ENCODE data around the gene ABCA1.

Gene ABCA1

GRCh38 chr9:104853159-104853558 is 74.8 kb downstream of the ABCA1 start:
- no peaks in the 10 kb centered on the region for H3K9me2 ChIP-seq (replicated peaks; ENCODE audit: insufficient read depth, low read length)
- H3K9ac ChIP-seq (ENCODE audit: low read length) = no peak overlapping the region
- no peaks in the 10 kb centered on the region for H4K20me1 ChIP-seq (ENCODE audit: low read depth, low read length)
- no peak overlapping the region for H3K4me2 ChIP-seq (ENCODE audit: low read depth, low read length, poor library complexity, severe bottlenecking)
- H3K79me2 ChIP-seq (ENCODE audit: insufficient read depth, low read length) = no peaks in the 10 kb centered on the region
- no peaks in the 10 kb centered on the region for H3F3A ChIP-seq (ENCODE audit: insufficient read depth)
- TF ChIP-seq CTCF (IDR thresholded peaks at IDR 0.05; ENCODE audit: insufficient read depth, low read length, poor library complexity, severe bottlenecking) (no peak), EZH2phosphoT487 (conservative IDR thresholded peaks at IDR 0.05; ENCODE audit: low read length) (no peak)
- H3K27me3 ChIP-seq (ENCODE audit: low read length) = no peaks in the 10 kb centered on the region
- no peaks in the 10 kb centered on the region for H3K36me3 ChIP-seq (ENCODE audit: low read length)
- H3K9me3 ChIP-seq (ENCODE audit: insufficient read depth, low read length) = no peaks in the 10 kb centered on the region
- H3K27ac ChIP-seq (ENCODE audit: low read depth, low read length) = no peak overlapping the region
- H2AFZ ChIP-seq (ENCODE audit: low read depth, low read length, severe bottlenecking) = no peak overlapping the region
- H3K4me3 ChIP-seq (ENCODE audit: insufficient read depth, low read length, poor library complexity, severe bottlenecking) = no peak overlapping the region

- TF ChIP-seq CTCF (IDR thresholded peaks at IDR 0.05; ENCODE audit: insufficient read depth, low read length, poor library complexity, severe bottlenecking) = no peak
- no peak for TF ChIP-seq EZH2phosphoT487 (conservative IDR thresholded peaks at IDR 0.05; ENCODE audit: low read length)
- H3F3A ChIP-seq (ENCODE audit: insufficient read depth) = no peaks in the 10 kb centered on the region
- no peak overlapping the region for H2AFZ ChIP-seq (ENCODE audit: low read depth, low read length, severe bottlenecking)
- H3K9me2 ChIP-seq (replicated peaks; ENCODE audit: insufficient read depth, low read length) = no peaks in the 10 kb centered on the region
- H3K9me3 ChIP-seq (ENCODE audit: insufficient read depth, low read length) = no peaks in the 10 kb centered on the region
- H3K9ac ChIP-seq (ENCODE audit: low read length) = no peak overlapping the region
- no peak overlapping the region for H3K4me3 ChIP-seq (ENCODE audit: insufficient read depth, low read length, poor library complexity, severe bottlenecking)
- H3K36me3 ChIP-seq (ENCODE audit: low read length) = no peaks in the 10 kb centered on the region
- H4K20me1 ChIP-seq (ENCODE audit: low read depth, low read length) = no peaks in the 10 kb centered on the region
- no peak overlapping the region for H3K27ac ChIP-seq (ENCODE audit: low read depth, low read length)
- no peaks in the 10 kb centered on the region for H3K27me3 ChIP-seq (ENCODE audit: low read length)
- H3K79me2 ChIP-seq (ENCODE audit: insufficient read depth, low read length) = no peaks in the 10 kb centered on the region
- no peak overlapping the region for H3K4me2 ChIP-seq (ENCODE audit: low read depth, low read length, poor library complexity, severe bottlenecking)
Measured at GRCh38 chr9:104851546-104851920, 76.4 kb downstream of the ABCA1 start.

- no peaks in the 10 kb centered on the region for H3K9me2 ChIP-seq (replicated peaks; ENCODE audit: insufficient read depth, low read length)
- no peaks in the 10 kb centered on the region for H3K27me3 ChIP-seq (ENCODE audit: low read length)
- H2AFZ ChIP-seq (ENCODE audit: low read depth, low read length, severe bottlenecking) = no peak overlapping the region
- TF ChIP-seq CTCF (IDR thresholded peaks at IDR 0.05; ENCODE audit: insufficient read depth, low read length, poor library complexity, severe bottlenecking) (no peak), EZH2phosphoT487 (conservative IDR thresholded peaks at IDR 0.05; ENCODE audit: low read length) (no peak)
- no peak overlapping the region for H3K4me3 ChIP-seq (ENCODE audit: insufficient read depth, low read length, poor library complexity, severe bottlenecking)
- H3K36me3 ChIP-seq (ENCODE audit: low read length) = no peaks in the 10 kb centered on the region
- H4K20me1 ChIP-seq (ENCODE audit: low read depth, low read length) = no peaks in the 10 kb centered on the region
- no peaks in the 10 kb centered on the region for H3F3A ChIP-seq (ENCODE audit: insufficient read depth)
- H3K27ac ChIP-seq (ENCODE audit: low read depth, low read length) = no peak overlapping the region
- H3K4me2 ChIP-seq (ENCODE audit: low read depth, low read length, poor library complexity, severe bottlenecking) = no peak overlapping the region
- H3K79me2 ChIP-seq (ENCODE audit: insufficient read depth, low read length) = no peaks in the 10 kb centered on the region
- no peak overlapping the region for H3K9ac ChIP-seq (ENCODE audit: low read length)
- H3K9me3 ChIP-seq (ENCODE audit: insufficient read depth, low read length) = no peaks in the 10 kb centered on the region
Measured at GRCh38 chr9:104850786-104851545, 77.0 kb downstream of the ABCA1 start.

Measured in SU-DHL-6 (cell line).